NOMO-1 treated with dmso at 0.1 percent for 144 hours (cell line): ENCODE results near the gene NPW.
"Not testable (repeated sequence)": the region's sequence is repeated elsewhere in the genome, so short reads cannot be mapped to it uniquely, and the experiment has no call there.

ENCODE experiments used
- DNase-seq: peaks from one replicate; lab custom pipeline; 2025; ENCODE audit not compliant: unreplicated experiment; lab: John Stamatoyannopoulos, UW

NPW gene

GRCh38 chr16:2001456-2002355, 17.9 kb upstream of the NPW start:
- DNase-seq, result no peak

DNA sequence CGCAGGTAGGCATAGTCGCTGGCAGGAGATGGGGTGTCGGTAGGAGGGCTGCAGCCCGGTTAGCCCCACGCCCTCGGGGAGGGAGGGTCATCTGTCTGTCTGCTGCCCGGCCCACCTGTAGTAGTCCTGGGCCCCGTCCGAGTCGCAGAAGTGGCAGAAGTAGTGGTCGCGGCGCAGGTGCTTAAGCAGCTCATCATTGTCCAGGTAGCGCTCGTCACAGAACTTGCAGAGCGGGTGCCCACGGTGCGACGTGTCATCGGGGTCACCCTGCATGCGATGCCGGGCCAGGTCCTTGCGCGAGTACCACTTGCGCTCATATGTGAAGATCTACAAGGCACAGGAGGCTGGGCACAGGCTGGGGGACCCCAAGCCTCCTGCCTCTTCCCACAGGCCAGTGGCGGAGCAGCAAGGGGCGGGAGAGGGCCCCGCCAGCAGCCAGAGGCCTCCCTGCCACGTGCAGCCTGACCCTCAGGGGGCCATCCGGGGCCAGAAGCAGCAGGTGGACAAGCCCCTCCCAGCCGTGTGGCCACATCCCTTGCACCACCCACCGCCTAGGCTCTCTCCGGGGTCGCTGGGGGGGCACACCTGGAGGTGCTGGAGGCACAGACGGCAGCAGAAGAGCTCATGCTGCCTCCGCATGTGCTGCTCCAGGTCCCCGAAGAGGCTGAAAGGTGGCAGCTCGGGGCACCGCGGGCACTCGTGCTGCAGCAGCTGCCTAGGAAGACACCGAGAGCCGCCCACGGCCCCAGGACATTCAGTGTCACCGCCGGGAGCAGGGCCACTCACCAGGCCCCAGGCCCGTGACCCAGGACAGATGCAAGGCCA, 17.0 kb upstream of the NPW start:
- DNase-seq, result no peak

DNA sequence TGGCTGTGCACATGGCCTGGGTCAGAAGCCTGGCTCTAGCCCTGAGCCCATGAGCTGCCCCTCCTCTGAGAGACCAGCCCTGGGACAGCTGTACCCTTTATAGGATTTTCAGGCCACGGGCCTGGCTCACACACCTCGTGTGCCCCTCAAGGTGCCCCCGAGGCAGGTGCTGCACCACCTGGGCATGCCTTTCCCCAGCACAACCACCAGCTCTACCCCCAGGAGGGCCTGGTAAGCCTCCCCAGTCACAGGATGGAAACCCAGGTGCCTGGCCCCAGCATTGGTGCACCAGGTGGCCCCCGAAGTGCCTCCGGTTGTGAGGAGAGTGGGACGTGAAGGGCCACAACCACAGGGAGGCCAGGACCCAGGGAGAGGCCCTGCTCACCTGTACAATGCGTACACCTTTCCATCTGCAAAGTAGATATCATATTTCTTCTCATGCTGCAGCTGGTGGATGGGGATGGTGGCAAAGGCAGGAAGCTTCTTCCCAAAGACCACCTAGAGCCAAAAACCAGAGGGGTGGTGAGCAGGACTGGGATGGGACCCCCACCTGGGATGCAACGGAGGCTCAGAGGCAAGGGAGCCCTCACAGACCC, 16.3 kb upstream of the NPW start:
- no peak for DNase-seq

DNA sequence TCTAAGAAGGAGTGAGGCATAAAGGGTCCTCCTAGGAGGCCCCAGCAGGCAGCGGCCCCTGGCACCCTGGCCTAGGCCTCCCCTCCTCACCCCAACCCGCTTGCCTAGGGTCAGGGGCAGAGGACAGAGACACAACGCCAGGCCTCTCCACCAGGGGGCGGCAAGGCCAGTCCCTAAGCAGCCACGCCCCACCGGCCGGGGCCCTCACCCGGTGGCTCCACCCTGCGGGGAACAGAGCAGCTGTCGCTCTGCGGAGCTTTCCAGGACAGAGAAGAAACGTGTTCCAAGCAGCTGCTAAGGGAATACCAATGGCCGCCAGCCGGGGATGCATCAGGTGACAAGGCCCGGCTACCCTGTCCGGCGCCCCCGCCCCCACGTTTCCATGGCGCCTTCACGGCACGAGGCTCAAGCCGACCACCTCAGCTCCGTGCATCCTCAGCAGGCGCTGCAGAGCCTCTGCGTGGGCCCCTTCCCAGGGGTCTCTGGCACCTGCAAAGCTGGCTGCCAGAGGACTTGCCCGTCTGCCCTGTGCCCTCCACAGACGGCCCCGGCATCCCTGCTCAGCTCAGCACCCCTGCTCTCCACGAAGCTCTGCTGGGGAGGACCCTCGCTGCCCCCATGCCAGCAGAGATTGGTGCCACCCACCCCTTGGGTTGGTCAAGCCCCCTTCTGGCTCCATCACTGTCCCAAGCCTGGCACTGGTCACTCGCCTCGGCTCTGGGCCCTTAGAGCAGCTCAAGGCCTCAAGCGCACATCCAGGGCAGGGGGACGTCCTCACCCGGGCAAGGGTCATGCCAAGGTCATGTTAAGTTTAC, 15.6 kb upstream of the NPW start:
- DNase-seq, result peak; percentile 72

DNA sequence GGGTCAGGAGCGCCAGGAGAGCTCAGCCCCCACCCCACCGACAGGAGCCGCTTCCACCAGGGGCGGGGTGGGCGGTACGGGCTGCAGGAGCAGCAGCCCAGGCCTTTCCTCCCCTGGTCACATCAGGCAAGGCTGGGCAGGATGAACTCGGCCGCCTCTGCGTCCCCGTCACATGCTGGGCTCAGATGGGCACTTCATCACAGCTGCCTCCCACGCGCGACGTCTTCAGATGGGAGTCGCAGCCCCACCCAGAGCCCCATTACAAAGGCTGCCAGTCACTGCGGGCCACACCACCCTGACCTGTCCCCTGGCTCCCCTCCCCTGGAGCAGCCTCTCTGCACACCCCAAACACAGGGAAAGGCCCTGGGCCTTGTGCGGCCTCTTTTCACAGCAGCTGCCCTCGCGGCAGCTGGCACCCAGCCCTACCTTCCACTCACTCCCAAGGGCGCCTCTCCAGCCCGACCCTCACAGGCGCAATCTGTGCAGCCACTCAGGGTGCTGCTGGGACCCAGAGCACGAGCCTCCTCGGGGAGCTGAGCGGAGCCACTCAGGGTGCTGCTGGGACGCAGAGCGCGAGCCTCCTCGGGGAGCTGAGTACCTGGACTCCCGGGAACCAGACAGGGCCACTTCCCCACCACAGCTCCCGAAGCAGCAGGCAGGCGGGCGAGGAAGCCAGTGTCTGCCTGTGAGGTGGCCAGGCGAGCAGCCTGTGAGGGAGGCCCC, 14.6 kb upstream of the NPW start:
- no peak for DNase-seq

- DNase-seq, result no peak
Observed at GRCh38 chr16:2005646-2006045, 13.9 kb upstream of the NPW start.

DNA sequence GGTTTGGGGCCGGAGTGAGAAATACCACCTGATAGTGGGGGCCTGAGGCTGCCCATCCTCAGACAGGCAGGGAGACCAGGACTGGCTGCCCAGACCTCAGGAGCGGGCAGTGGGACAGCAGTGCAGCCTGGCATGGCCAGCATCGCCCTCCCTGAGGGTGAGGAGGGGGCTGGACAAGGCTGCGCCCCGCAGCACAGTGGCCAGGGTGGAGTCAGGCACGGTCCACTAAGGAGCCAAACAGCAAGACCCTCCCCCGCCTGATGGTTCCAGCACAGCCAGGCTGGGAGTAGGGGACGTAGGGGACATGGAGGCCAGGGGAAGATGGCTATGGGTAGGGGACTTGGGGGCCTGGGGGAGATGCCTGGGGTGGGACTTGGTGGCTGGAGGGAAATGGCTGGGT, 13.3 kb upstream of the NPW start:
- DNase-seq, result no peak

DNA sequence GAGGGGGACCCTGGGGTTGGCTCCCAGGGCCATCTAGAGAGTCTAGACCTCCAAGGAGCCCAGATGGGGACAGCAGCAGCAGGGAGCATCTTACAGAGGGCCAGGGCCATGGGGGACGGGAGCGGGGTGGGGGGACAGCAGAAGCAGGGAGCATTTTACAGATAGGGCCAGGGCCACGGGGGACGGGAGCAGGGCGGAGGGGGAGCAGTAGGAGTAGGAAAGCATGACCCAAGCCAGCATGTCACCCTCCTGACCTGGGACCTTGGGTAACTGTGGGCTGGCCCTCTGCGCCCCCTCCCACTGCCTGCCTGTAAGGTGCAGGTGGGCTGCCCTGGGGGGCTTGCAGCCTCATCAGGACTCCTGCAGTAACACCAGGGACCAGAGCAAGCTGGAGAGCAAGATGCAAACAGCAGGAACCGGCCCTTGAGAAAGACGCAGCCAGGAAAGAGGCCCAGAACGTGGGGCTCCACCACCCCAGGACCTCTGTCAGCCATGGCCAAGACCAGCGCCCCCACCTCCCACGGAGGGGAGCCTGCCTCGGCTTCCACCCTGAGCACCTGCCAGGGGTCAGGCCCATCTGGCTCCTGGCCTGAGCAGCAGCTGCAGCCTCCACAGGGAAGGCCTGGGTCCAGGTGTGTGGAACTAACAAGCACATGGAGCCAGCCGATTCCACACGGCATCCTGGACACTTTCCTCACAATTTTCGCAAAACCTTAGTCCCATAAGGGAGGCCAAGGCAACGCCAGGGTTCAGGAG, 12.3 kb upstream of the NPW start:
- DNase-seq, result no peak

- no peak for DNase-seq
Observed at GRCh38 chr16:2008009-2008526, 11.5 kb upstream of the NPW start.

DNA sequence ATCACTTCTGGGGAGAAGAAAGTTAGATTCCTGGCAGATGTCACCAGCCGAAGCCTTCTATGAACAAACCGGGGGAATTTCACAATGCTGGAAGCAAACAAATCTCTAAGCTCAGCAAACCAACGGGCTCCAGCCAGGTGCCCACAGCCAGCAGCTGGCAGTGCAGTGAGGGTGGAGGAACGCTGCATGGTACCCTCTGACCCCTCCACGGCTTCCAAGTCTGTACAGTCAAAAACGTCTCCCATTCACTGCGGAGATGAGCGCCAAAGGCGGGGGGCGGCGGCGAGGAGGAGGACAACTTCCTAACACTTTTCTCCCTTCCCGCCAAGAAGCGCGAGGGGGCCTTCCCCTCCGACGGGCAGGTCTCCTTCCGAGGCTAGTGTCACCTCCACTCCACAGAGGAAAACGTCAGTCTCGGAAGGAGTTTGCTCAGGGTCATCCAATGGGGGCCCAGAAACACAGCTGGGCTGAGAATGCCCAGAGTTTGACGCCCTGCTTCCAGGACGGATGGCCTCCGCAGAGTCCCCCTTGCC, 10.9 kb upstream of the NPW start:
- DNase-seq, result no peak

GRCh38 chr16:2009164-2009711, 10.3 kb upstream of the NPW start:
- no peak for DNase-seq

GRCh38 chr16:2009791-2010510, 9.6 kb upstream of the NPW start, which contains the start of gene ZNF598:
Gene ZNF598 (minus strand): TSS chr16:2009821.
- DNase-seq, result peak; percentile 67

DNA sequence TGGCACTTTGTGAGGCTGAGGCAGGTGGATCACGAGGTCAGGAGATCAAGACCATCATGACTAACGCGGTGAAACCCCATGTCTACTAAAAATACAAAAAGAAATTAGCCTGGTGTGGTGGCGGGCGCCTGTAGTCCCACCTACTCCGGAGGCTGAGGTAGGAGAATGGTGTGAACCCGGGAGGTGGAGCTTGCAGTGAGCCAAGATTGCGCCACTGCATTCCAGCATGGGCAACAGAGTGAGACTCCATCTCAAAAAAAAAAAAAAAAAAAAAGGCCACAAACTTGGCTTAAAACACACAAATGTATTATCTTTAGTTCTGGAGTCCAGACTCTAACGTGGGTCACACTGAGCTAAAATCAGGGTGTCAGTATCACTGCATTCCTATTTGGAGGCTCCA, 7.9 kb upstream of the NPW start:
- DNase-seq, result not testable (repeated sequence)

- DNase-seq, result no peak
Observed at GRCh38 chr16:2013527-2013926, 6.1 kb upstream of the NPW start.

DNA sequence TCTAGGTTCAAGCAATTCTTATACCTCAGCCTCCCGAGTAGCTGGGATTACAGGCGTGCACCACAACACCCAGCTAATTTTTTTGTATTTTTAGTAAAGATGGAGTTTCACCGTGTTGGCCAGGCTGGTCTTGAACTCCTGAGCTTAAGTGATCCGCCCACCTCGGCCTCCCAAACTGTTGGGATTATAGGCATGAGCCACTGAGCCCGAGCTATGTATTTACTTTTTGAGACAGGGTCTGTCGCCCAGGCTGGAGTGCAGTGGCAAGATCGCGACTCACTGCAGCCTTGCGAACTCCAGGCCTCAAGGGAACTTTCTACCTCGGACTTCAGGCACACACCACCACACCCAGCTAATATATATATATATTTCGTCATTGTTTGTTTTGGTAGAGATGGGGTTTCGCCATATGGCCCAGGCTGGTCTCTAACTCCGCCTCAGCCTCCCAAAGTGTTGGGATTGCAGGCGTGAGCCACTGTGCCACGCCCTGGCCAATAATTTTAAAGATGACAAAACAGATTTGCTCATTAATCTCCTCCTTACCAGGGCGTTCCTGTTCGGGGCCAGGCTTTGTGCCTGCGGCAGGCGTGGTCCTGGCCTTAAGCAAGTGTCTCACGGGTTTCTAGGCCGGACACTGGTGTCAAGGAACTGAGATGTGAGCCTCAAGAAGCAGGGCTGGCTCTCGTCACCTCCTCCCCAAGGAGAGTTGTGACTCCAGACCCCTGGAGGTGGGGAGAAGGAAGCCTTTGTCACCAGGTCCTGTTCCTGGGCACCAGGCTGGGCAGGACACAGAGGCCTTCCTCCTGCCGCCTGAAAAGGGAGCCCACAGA, 4.3 kb upstream of the NPW start:
- DNase-seq, result peak; percentile 89

- no peak for DNase-seq
Observed at GRCh38 chr16:2015947-2016208, 3.7 kb upstream of the NPW start.

DNA sequence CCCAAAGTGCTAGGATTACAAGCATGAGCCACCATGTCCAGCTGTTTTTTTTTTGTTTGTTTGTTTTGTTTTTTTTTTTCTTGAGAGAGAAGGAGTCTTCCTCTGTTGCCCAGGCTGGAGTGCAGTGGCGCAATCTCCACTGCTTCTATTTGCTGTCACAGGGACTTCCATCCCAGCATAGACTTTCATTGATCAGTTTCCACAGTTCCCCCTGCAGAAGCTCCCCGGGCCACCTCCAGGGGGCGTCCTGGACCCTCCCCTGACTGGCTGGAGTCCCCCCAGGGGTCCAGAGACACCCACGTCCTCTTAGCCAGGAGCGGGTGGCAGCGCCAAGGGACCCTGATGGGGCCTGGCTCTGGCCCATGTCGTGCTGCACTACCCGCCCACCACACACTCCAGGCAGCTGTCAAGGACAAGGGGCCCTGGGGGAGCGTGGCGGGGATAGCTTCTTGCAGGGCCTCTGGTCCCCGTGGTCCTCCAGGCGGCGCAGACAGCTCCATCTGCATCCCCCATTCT, 3.1 kb upstream of the NPW start:
- DNase-seq, result no peak
